NCI-H1930 (cell line): Measurements from ENCODE around the gene AKR1C3.
"Not testable (repeated sequence)": the region's sequence is repeated elsewhere in the genome, so short reads cannot be mapped to it uniquely, and the experiment has no call there.

Experiments used
- DNase-seq, 2 experiments: peaks; one replicate each; lab custom pipeline; 2025; lab: John Stamatoyannopoulos, UW

The AKR1C3 gene

GRCh38 chr10:5094265-5095205 lies at the start of gene AKR1C3:
Gene AKR1C3 (plus strand): TSS chr10:5094414. CDS start chr10:5094445, 31 bp downstream.
- no peak for DNase-seq

GRCh38 chr10:5045095-5045494 lies 49.1 kb upstream of the AKR1C3 start:
- no peak for DNase-seq

- DNase-seq, result no peak
Measured at GRCh38 chr10:5046410-5046809, 47.8 kb upstream of the AKR1C3 start.

- not testable (repeated sequence) for DNase-seq
Measured at GRCh38 chr10:5047055-5047454, 47.2 kb upstream of the AKR1C3 start.

GRCh38 chr10:5047912-5048628 lies 46.1 kb upstream of the AKR1C3 start:
- no peak for DNase-seq

- not testable (repeated sequence) for DNase-seq
Measured at GRCh38 chr10:5052951-5053500, 41.2 kb upstream of the AKR1C3 start.

GRCh38 chr10:5054831-5055230 lies 39.4 kb upstream of the AKR1C3 start:
- DNase-seq, result not testable (repeated sequence)

- not testable (repeated sequence) for DNase-seq
Measured at GRCh38 chr10:5059267-5059666, 34.9 kb upstream of the AKR1C3 start.

- not testable (repeated sequence) for DNase-seq
Measured at GRCh38 chr10:5060791-5061190, 33.4 kb upstream of the AKR1C3 start.

GRCh38 chr10:5064656-5065055 lies 29.6 kb upstream of the AKR1C3 start:
- no peak for DNase-seq

- no peak for DNase-seq
Measured at GRCh38 chr10:5068274-5068984, 25.8 kb upstream of the AKR1C3 start.

GRCh38 chr10:5070648-5071410 lies 23.4 kb upstream of the AKR1C3 start:
- no peak for DNase-seq

GRCh38 chr10:5071411-5072198 lies 22.6 kb upstream of the AKR1C3 start:
- DNase-seq, result no peak

- DNase-seq, result no peak
Measured at GRCh38 chr10:5073659-5074058, 20.6 kb upstream of the AKR1C3 start.

- DNase-seq, result no peak
Measured at GRCh38 chr10:5076615-5077014, 17.6 kb upstream of the AKR1C3 start.

- DNase-seq, result no peak
Measured at GRCh38 chr10:5078547-5079180, 15.6 kb upstream of the AKR1C3 start.

GRCh38 chr10:5079306-5079830 lies 14.8 kb upstream of the AKR1C3 start:
- DNase-seq, result no peak

GRCh38 chr10:5079836-5080235 lies 14.4 kb upstream of the AKR1C3 start:
- DNase-seq, result no peak

GRCh38 chr10:5081091-5081490 lies 13.1 kb upstream of the AKR1C3 start:
- no peak for DNase-seq
